Gastroesophageal sphincter (tissue), 3 donors: ENCODE measurements around the gene CHRM2.

ENCODE experiments used
- EP300 ChIP-seq: sonication (generic); formaldehyde crosslinking; IDR thresholded peaks from one replicate; pipeline ENCODE4 v1.6.1; 2017; ENCODE audit warnings: antibody characterized with exemption, mild to moderate bottlenecking
- POLR2A ChIP-seq, 2 donors: fragments of 450-650 bp; IDR thresholded peaks; one replicate each; pipeline ENCODE4 v1.6.1; 2017; ENCODE audit warnings: antibody characterized with exemption in 2 of 2, mild to moderate bottlenecking in 2 of 2, moderate library complexity in 1 of 2
- TF ChIP-seq, protein P1 (sequence below), 4 experiments: fragments of 200-600 bp in 2 of 4; fragments of 450-650 bp in 2 of 4; sonication (generic) in 1 of 4; IDR thresholded peaks; one replicate each; pipeline ENCODE4 v1.5.1; 2017 to 2019; ENCODE audit warnings: antibody characterized with exemption in 4 of 4, mild to moderate bottlenecking in 2 of 4, moderate library complexity in 2 of 4

DNA sequence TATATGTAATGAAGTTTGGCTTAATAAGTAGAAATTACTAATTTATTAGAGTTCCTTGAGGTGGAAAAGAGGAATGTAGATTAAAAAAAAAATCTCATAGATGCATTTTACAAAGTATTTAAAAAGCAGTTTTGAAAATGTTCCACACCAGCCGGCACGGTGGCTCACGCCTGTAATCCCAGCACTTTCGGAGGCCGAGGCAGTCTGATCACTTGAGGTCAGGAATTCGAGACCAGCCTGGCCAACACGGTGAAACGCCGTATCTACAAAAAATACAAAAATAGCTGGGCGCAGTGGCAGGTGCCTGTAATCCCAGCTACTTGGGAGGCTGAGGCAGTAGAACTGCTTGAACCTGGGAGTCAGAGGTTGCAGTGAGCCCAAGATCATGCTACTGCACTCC, 3.2 kb upstream of the CHRM2 start:
- TF ChIP-seq, protein P1, sequence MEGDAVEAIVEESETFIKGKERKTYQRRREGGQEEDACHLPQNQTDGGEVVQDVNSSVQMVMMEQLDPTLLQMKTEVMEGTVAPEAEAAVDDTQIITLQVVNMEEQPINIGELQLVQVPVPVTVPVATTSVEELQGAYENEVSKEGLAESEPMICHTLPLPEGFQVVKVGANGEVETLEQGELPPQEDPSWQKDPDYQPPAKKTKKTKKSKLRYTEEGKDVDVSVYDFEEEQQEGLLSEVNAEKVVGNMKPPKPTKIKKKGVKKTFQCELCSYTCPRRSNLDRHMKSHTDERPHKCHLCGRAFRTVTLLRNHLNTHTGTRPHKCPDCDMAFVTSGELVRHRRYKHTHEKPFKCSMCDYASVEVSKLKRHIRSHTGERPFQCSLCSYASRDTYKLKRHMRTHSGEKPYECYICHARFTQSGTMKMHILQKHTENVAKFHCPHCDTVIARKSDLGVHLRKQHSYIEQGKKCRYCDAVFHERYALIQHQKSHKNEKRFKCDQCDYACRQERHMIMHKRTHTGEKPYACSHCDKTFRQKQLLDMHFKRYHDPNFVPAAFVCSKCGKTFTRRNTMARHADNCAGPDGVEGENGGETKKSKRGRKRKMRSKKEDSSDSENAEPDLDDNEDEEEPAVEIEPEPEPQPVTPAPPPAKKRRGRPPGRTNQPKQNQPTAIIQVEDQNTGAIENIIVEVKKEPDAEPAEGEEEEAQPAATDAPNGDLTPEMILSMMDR (IDR thresholded peaks at IDR 0.05), result no peak
- no peak for TF ChIP-seq POLR2A (IDR thresholded peaks at IDR 0.05)
- TF ChIP-seq EP300, result no peak
